Stomach (tissue), 9 donors: ENCODE measurements around the gene TBC1D5. TPM values are rescaled to one million over a fixed set of nuclear protein-coding genes. Genes with fewer than 3 reads are reported as not detected.

Source experiments
- DNase-seq, 2 donors: peaks; one replicate each; pipeline versions ENCODE4 v3.0.0 to v3.0.0-alpha.2; 2013 to 2019
- H3K27ac ChIP-seq, 5 donors: fragments of 200-600 bp in 4 of 5; sonication (generic) in 4 of 5; one replicate each; pipeline ENCODE4 v1.5.1; 2013 to 2019; ENCODE audit warnings: mild to moderate bottlenecking in 1 of 5, moderate library complexity in 1 of 5
- H3K27me3 ChIP-seq, 3 donors: fragments of 200-600 bp; sonication (generic); one replicate each; pipeline ENCODE4 v1.5.1; 2017 to 2019; ENCODE audit warnings: mixed run types in 1 of 3
- H3K36me3 ChIP-seq, 4 donors: fragments of 200-600 bp; sonication (generic); 1 replicate in 3 of 4; 2 replicates in 1 of 4; pipeline ENCODE4 v1.5.1; 2016 to 2019
- H3K4me1 ChIP-seq, 4 donors: fragments of 200-600 bp; sonication (generic); one replicate each; pipeline ENCODE4 v1.5.1; 2016 to 2019
- H3K4me3 ChIP-seq, 4 donors: fragments of 200-600 bp; sonication (generic) in 3 of 4; one replicate each; pipeline ENCODE4 v1.5.1; 2016 to 2019; ENCODE audit warnings: mild to moderate bottlenecking in 1 of 4
- H3K9me3 ChIP-seq, 4 donors: fragments of 200-600 bp; sonication (generic); one replicate each; pipeline ENCODE4 v1.5.1; 2016 to 2019
- EP300 ChIP-seq: sonication (generic); formaldehyde crosslinking; IDR thresholded peaks from one replicate; pipeline ENCODE4 v1.6.1; 2017; ENCODE audit warnings: antibody characterized with exemption
- POLR2A ChIP-seq, 4 donors: fragments of 450-650 bp; IDR thresholded peaks; one replicate each; pipeline ENCODE4 v1.6.1; 2016; ENCODE audit warnings: antibody characterized with exemption in 4 of 4, control low read depth in 2 of 4, mild to moderate bottlenecking in 1 of 4, moderate library complexity in 1 of 4
- POLR2AphosphoS5 ChIP-seq, 3 donors: sonication (generic); formaldehyde crosslinking; IDR thresholded peaks; one replicate each; pipeline ENCODE4 v1.6.1; 2016; ENCODE audit warnings: antibody characterized with exemption in 3 of 3
- WGBS, 5 donors: extraction: QIAGEN DNeasy Blood & Tissue Kit in 3 of 5; methylation state at CpG; one replicate each; pipeline versions ENCODE4 v1.1.5 to v1.1.7; 2013 to 2018; 5-methylcytosine and 5-hydroxymethylcytosine counted together
- intact Hi-C: fragments of 100-400 bp; cut with DNase I; formaldehyde crosslinking; loops from one replicate; pipeline ENCODE4 v1.15.1; 2023; ENCODE audit warnings: low total_unique reads
- polyA plus RNA-seq, 3 donors: library from polyadenylated mRNA; stranded (reverse); fragments of 200-250 nt; gene quantifications; one replicate each; pipeline ENCODE4 v1.2.3, GENCODE V29; 2013
- total RNA-seq, 5 donors: library from RNA; depleted of rRNA; stranded (reverse); fragments of >200 nt; gene quantifications; one replicate each; pipeline versions ENCODE4 v1.1.0 to v1.2.3, GENCODE V29; 2014 to 2016
- TF ChIP-seq, protein P1 (sequence below), 7 experiments: fragments of 450-650 bp in 4 of 7; fragments of 200-600 bp in 3 of 7; sonication (generic) in 3 of 7; IDR thresholded peaks; one replicate each; pipeline ENCODE4 v1.5.1; 2016 to 2019; ENCODE audit warnings: antibody characterized with exemption in 7 of 7, control low read depth in 2 of 7, mild to moderate bottlenecking in 1 of 7
- donor health status: healthy with polysubstance abuse.
- donor health status: Bipolar disorder and iron deficiency.
- donor health status: healthy.

Gene TBC1D5
- total and polyA plus RNA-seq, 8 donors = 4.7 to 75.1 (median 32.0) TPM

DNA sequence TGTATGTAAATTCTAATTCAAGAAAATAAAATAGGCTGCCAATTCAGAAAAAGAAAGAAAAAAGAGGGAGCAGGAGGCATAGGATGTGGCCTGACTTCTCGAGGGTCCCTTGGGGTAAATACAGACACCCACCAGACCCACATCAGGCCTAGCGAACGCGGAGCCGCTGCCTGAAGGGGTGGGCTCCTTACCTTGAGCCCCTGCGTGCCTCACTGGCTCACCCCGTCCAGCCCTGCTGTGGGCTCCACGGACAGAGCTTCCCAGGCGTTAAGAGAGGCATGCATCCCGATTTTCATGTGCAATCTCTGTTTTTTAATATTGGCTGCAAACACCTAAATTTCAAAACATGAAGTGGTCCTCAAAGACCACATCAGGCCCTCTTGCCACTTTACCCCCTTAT is 599.9 kb downstream of the TBC1D5 start:
- WGBS, 5 donors = 92 to 94% (median 94%) methylated on average over 10 of the region's 10 CpGs
- no peaks in the 10 kb centered on the region for H3K27me3 ChIP-seq
- no peaks in the 10 kb centered on the region for H3K36me3 ChIP-seq
- H3K9me3 ChIP-seq = peaks cover 0 to 2% (median 0%) of the 10 kb centered on the region in 4 donors
- DNase-seq = no peak
- no peak overlapping the region for H3K27ac ChIP-seq
- TF ChIP-seq EP300 (no peak), POLR2AphosphoS5 (IDR thresholded peaks at IDR 0.05) (no peak), POLR2A (IDR thresholded peaks at IDR 0.05) (no peak)
- TF ChIP-seq, protein P1, sequence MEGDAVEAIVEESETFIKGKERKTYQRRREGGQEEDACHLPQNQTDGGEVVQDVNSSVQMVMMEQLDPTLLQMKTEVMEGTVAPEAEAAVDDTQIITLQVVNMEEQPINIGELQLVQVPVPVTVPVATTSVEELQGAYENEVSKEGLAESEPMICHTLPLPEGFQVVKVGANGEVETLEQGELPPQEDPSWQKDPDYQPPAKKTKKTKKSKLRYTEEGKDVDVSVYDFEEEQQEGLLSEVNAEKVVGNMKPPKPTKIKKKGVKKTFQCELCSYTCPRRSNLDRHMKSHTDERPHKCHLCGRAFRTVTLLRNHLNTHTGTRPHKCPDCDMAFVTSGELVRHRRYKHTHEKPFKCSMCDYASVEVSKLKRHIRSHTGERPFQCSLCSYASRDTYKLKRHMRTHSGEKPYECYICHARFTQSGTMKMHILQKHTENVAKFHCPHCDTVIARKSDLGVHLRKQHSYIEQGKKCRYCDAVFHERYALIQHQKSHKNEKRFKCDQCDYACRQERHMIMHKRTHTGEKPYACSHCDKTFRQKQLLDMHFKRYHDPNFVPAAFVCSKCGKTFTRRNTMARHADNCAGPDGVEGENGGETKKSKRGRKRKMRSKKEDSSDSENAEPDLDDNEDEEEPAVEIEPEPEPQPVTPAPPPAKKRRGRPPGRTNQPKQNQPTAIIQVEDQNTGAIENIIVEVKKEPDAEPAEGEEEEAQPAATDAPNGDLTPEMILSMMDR (IDR thresholded peaks at IDR 0.05) = no peak
- intact Hi-C loops = no loop called here
- H3K4me3 ChIP-seq = no peak overlapping the region
- no peaks in the 10 kb centered on the region for H3K4me1 ChIP-seq

DNA sequence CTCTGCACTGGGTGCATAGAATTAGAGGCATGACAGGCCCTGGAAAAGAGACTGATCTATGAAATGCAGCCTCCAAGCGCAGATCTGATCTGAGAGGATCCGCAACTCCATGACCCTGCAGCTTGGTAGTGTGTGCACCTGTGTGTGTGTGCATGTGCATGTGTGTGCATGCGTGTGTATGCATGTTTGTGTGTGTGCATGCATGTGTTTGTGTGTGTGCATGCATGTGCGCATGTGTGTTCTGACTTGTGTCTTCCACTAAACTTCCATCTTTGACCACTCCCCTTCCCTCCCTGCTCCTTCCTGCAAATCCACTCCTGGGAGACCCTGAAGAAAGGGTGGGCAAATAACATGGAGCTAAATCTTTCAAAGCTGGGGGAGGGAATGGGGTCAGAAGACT is 600.7 kb downstream of the TBC1D5 start:
- intact Hi-C loops = no loop called here
- Histone ChIP-seq H3K4me3 (no peak overlapping the region), H3K27me3 (no peaks in the 10 kb centered on the region), H3K9me3 (peaks cover 0 to 5% (median 0%) of the 10 kb centered on the region in 4 donors), H3K27ac (no peak overlapping the region), H3K36me3 (no peaks in the 10 kb centered on the region), H3K4me1 (no peaks in the 10 kb centered on the region)
- WGBS, 5 donors = 95 to 100% (median 96%) methylated on average over 4 of the region's 4 CpGs
- TF ChIP-seq EP300 (no peak), POLR2A (IDR thresholded peaks at IDR 0.05) (no peak), POLR2AphosphoS5 (IDR thresholded peaks at IDR 0.05) (no peak)
- TF ChIP-seq, protein P1 (IDR thresholded peaks at IDR 0.05) = no peak
- no peak for DNase-seq

DNA sequence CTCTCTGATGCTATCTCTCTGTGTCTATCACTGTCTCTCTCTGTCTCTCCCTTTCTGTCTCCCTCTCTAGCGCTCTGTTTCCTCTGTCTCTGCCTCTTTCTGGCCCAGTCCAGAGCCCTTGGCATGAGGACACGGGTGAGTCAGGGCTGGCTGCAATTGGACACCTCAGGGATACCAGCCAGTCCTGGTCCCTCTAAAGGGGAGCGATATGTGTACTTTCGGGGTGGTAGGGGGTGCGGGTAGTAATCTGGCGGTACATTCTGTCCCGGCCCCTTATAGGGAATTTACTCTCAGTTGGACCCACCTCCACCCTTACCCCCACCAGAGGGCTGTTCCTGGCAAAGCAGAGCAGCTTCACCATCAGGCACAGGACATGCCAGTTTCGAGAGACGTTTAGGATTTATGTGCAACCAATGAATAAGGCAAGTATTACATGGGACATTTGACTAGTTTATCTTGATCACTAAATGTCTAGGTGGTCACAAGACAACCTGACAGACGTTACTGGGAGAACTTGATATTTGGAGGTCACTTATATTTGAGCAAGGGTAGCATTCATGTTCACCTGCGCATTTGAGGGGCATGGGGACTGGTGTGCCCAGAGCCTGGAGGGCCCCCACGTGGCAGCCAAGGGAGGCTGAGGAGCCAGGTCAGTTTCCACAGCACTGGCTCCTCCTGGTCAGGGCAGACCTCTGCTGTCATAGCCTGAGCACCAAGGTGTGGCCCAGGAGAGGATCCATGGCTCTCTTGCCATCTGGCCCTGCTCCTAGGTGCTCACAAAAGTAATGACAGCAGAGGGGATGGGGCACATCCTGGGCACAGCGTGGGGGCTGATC is 601.5 kb downstream of the TBC1D5 start:
- Histone ChIP-seq H3K4me3 (no peak overlapping the region), H3K9me3 (peaks cover 0 to 5% (median 0%) of the 10 kb centered on the region in 4 donors), H3K4me1 (no peaks in the 10 kb centered on the region), H3K27me3 (no peaks in the 10 kb centered on the region), H3K27ac (no peak overlapping the region), H3K36me3 (no peaks in the 10 kb centered on the region)
- no peak for DNase-seq
- TF ChIP-seq, protein P1 (IDR thresholded peaks at IDR 0.05) = no peak
- TF ChIP-seq POLR2A (IDR thresholded peaks at IDR 0.05) (no peak), EP300 (no peak), POLR2AphosphoS5 (IDR thresholded peaks at IDR 0.05) (no peak)
- intact Hi-C loops = no loop called here
- WGBS, 5 donors = 74 to 88% (median 77%) methylated on average over 12 to 13 of the region's 13 CpGs

DNA sequence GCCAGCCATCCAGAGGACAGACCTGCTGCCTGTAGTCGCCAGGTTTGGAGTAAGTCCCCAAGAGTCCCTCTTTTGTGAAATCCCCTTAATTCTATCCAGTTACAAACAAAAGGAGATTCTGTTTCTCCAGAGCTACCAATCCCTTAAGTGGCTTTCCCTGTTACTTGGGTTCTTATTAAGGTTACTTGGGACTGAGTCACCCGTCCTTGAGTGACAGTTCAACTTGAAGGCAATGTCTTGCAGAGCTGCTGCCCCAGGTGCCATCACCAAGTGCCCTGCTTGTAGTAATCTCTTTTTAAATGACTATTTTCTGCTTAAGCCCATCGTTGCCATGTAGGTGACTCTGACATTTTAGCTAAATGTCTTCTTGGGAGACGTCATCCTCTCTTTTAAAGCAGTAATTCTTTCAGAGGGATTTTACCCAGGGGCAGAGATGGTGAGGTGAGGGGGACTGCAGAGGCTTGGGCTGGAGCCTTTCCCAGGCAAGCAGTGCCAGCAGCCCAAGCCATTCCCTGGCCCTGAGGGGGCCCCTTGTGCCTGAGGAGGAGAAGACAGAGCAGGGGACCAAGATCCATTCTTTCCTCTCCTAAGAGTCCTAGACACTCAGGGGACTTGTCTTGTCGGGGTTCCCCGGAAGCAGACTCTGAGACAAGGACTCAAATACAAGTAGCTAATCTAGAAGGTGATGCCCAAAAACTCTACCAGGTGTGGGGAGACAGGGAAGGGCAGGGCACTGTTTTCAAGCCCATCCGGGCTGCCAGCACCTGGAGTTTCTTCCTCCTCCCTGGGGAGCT is 604.0 kb downstream of the TBC1D5 start:
- Histone ChIP-seq H3K27me3 (no peaks in the 10 kb centered on the region), H3K4me3 (no peak overlapping the region), H3K4me1 (no peaks in the 10 kb centered on the region), H3K27ac (no peak overlapping the region), H3K36me3 (no peaks in the 10 kb centered on the region), H3K9me3 (peaks cover 0 to 5% (median 0%) of the 10 kb centered on the region in 4 donors)
- intact Hi-C loops = no loop called here
- TF ChIP-seq POLR2A (IDR thresholded peaks at IDR 0.05) (no peak), POLR2AphosphoS5 (IDR thresholded peaks at IDR 0.05) (no peak), EP300 (no peak)
- TF ChIP-seq, protein P1 (IDR thresholded peaks at IDR 0.05) = no peak
- DNase-seq = no peak
- WGBS, 5 donors = 83 to 92% (median 87%) methylated on average over 7 of the region's 7 CpGs
